Measurements from ENCODE around the gene IL6ST.

- TF ChIP-seq EZH2phosphoT487 (IDR thresholded peaks at IDR 0.05; ENCODE audit: insufficient read depth, low read depth) = no peak
- no peak for TF ChIP-seq EZH2 (IDR thresholded peaks at IDR 0.05; ENCODE audit: insufficient read depth, poor library complexity, severe bottlenecking)
Observed at GRCh38 chr5:56039985-56040384, 45.2 kb upstream of the IL6ST start.

Measured in GM23248 (cell line).